Ascending aorta (tissue), 2 donors: Measurements from ENCODE around the gene SYT1. TPM values are rescaled to one million over a fixed set of nuclear protein-coding genes. Genes with fewer than 3 reads are reported as not detected.

Source experiments
- DNase-seq, 2 donors: peaks; one replicate each; pipeline ENCODE4 v3.0.0-alpha.2; 2019; ENCODE audit warnings: low spot score in 2 of 2
- H3K27ac ChIP-seq, 2 donors: fragments of 200-600 bp; sonication (generic); one replicate each; pipeline ENCODE4 v1.5.1; 2016 to 2017; ENCODE audit warnings: mild to moderate bottlenecking in 1 of 2
- H3K27me3 ChIP-seq: fragments of 200-600 bp; sonication (generic); one replicate; pipeline ENCODE4 v1.5.1; 2017
- H3K36me3 ChIP-seq, 2 donors: fragments of 200-600 bp; sonication (generic); one replicate each; pipeline ENCODE4 v1.5.1; 2016
- H3K4me1 ChIP-seq, 2 donors: fragments of 200-600 bp; sonication (generic); one replicate each; pipeline ENCODE4 v1.5.1; 2016 to 2017; ENCODE audit warnings: mild to moderate bottlenecking in 1 of 2
- H3K4me3 ChIP-seq, 2 donors: fragments of 200-600 bp; sonication (generic); one replicate each; pipeline ENCODE4 v1.5.1; 2016 to 2017; ENCODE audit warnings: mild to moderate bottlenecking in 1 of 2
- H3K9me3 ChIP-seq, 2 donors: fragments of 200-600 bp; sonication (generic); one replicate each; pipeline ENCODE4 v1.5.1; 2016
- intact Hi-C: fragments of 100-400 bp; cut with DNase I; formaldehyde crosslinking; loops from one replicate; pipeline ENCODE4 v1.15.1; 2023
- total RNA-seq: library from RNA; depleted of rRNA; stranded (reverse); fragments of >200 nt; gene quantifications from one replicate; pipeline ENCODE4 v1.1.0, GENCODE V29; 2016
- TF ChIP-seq, protein P1 (sequence below), 3 experiments: fragments of 200-600 bp in 2 of 3; fragments of 450-650 bp in 1 of 3; sonication (generic) in 2 of 3; IDR thresholded peaks; one replicate each; pipeline ENCODE4 v1.5.1; 2016 to 2019; ENCODE audit warnings: antibody characterized with exemption in 3 of 3, mild to moderate bottlenecking in 1 of 3, moderate library complexity in 1 of 3

SYT1 gene
- total RNA-seq, 1 donor from 2014 or later: 0.64 TPM

DNA sequence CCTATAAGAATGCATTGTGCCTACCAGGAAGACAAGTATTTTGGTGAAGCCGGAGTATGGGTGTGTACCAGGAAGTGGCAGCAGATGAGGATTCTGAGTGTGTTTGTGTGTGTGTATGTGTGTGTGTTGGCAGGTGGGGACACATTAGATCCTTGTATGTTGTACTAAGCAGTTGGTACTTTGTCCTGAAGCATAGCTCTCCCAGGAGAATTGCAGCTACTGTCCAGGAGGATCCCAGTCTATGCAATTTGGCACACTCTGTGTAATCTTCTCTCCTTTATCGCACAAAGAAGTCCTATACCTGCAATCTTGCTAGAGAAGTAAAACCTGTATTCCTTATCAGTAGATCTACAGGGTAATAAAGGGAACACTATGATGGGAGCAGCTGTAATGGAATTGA, 549.7 kb downstream of the SYT1 start:
- Histone ChIP-seq H3K27ac (no peak overlapping the region), H3K27me3 (no peaks in the 10 kb centered on the region), H3K4me1 (peaks cover 3 to 11% of the 10 kb centered on the region in 2 donors), H3K4me3 (no peak overlapping the region), H3K9me3 (no peaks in the 10 kb centered on the region), H3K36me3 (no peaks in the 10 kb centered on the region)
- DNase-seq: no peak
- intact Hi-C loops: loop anchor here (5.0 kb wide), 1 partner anchor 38 kb away; no protein-coding TSS in a partner anchor
- TF ChIP-seq, protein P1, sequence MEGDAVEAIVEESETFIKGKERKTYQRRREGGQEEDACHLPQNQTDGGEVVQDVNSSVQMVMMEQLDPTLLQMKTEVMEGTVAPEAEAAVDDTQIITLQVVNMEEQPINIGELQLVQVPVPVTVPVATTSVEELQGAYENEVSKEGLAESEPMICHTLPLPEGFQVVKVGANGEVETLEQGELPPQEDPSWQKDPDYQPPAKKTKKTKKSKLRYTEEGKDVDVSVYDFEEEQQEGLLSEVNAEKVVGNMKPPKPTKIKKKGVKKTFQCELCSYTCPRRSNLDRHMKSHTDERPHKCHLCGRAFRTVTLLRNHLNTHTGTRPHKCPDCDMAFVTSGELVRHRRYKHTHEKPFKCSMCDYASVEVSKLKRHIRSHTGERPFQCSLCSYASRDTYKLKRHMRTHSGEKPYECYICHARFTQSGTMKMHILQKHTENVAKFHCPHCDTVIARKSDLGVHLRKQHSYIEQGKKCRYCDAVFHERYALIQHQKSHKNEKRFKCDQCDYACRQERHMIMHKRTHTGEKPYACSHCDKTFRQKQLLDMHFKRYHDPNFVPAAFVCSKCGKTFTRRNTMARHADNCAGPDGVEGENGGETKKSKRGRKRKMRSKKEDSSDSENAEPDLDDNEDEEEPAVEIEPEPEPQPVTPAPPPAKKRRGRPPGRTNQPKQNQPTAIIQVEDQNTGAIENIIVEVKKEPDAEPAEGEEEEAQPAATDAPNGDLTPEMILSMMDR (IDR thresholded peaks at IDR 0.05): no peak

GRCh38 chr12:79415321-79415720, 550.7 kb downstream of the SYT1 start:
- peaks cover 0 to 11% of the 10 kb centered on the region in 2 donors for H3K4me1 ChIP-seq
- intact Hi-C loops: no loop called here

DNA sequence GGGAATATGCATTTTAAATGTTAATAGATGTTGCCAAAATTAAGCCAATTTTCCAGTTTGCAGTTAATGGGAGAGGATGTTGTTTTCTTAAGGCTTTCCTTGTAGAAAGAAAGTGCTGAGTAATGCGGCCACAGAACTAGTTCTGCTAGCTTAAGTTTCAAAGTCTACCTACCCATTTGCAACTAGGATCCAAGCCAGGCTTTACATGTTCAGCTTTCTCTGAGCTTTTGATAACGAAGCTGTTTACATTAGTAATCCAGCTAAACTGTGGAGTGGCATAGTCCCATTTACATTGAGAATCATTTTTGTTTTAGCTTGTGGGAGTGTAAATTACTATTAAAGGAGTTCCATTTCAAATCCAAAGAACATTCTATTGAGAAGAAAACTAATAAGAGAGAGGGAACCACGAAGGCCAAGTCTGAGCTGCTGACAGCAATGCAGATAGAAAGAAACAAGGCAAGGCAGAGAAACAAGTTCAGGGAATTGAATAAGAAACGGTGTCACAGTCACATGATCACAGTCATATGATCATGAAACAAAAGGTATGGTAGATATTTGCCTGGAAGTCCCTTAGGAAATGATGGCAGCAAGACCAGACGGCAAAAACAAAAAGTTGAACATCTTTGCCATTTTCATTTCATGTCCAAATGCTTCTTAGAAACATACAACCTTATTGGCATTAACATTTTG, 551.3 kb downstream of the SYT1 start:
- Histone ChIP-seq H3K27me3 (no peaks in the 10 kb centered on the region), H3K27ac (peak overlapping the region; percentile 15 to 31), H3K36me3 (no peaks in the 10 kb centered on the region), H3K4me1 (peaks cover 0 to 9% of the 10 kb centered on the region in 2 donors), H3K4me3 (no peak overlapping the region), H3K9me3 (no peaks in the 10 kb centered on the region)
- TF ChIP-seq, protein P1 (IDR thresholded peaks at IDR 0.05): no peak
- intact Hi-C loops: no loop called here
- no peak for DNase-seq

More at GRCh38 chr12:79415321-79415720, 550.7 kb downstream of the SYT1 start:
- no peak for DNase-seq
- Histone ChIP-seq H3K27me3 (no peaks in the 10 kb centered on the region), H3K27ac (peak overlapping the region in 1 of 2 donors; percentile 31), H3K4me3 (no peak overlapping the region), H3K36me3 (no peaks in the 10 kb centered on the region), H3K9me3 (no peaks in the 10 kb centered on the region)
- TF ChIP-seq, protein P1 (IDR thresholded peaks at IDR 0.05): no peak

DNA sequence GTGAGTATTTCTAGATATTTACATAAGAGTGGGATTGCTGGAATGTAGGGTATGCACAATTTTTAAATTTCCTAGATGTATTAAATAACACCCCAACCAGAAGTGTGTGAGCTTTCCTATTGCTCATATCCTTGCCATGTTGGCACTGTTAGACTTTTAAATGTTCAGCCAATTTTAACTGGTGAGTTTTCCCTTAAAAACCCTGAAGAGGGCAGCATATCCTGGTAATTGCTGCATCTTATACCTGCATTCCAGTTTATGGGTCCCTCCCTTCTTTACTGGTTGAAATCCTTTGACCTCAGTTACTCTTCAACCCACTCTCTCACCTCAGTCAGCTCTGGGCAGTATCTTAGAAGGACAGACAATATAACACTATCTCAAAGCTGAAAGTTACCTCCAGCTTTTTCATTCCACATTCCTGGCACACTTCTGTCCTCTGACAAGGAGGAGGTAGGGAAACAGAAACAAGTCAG, 555.6 kb downstream of the SYT1 start:
- H3K36me3 ChIP-seq: no peaks in the 10 kb centered on the region
- peak overlapping the region; percentile 38 to 68 for H3K27ac ChIP-seq
- H3K9me3 ChIP-seq: no peaks in the 10 kb centered on the region
- H3K27me3 ChIP-seq: no peaks in the 10 kb centered on the region
- no peak for DNase-seq
- H3K4me3 ChIP-seq: no peak overlapping the region
- TF ChIP-seq, protein P1 (IDR thresholded peaks at IDR 0.05): peak; percentile 56 to 62 (median 59)
- peaks cover 6 to 23% of the 10 kb centered on the region in 2 donors for H3K4me1 ChIP-seq
- intact Hi-C loops: loop anchor here (1.0 to 10.0 kb wide), 5 partner anchors 127 to 625 kb away; partner anchors contain the start of genes PAWR and PPP1R12A

- no peak for DNase-seq
- intact Hi-C loops: loop anchor here (2.0 to 10.0 kb wide), 4 partner anchors 270 to 624 kb away; partner anchors contain the start of genes PAWR and PPP1R12A
- peak overlapping the region in 1 of 2 donors; percentile 22 for H3K27ac ChIP-seq
- H3K4me1 ChIP-seq: peaks cover 6 to 16% of the 10 kb centered on the region in 2 donors
- no peaks in the 10 kb centered on the region for H3K36me3 ChIP-seq
- no peaks in the 10 kb centered on the region for H3K27me3 ChIP-seq
- H3K9me3 ChIP-seq: no peaks in the 10 kb centered on the region
- TF ChIP-seq, protein P1 (IDR thresholded peaks at IDR 0.05): no peak
- no peak overlapping the region for H3K4me3 ChIP-seq
These were observed 556.7 kb downstream of the SYT1 start for GRCh38 chr12:79421236-79421740.
